SK-N-SH (cell line): ENCODE measurements around the gene SPDYC. TPM values are rescaled to one million over a fixed set of nuclear protein-coding genes. Genes with fewer than 3 reads are reported as not detected.

Experiments used
- CTCF ChIA-PET: fragments of 300-600, 350-600 bp; formaldehyde crosslinking; extraction: SDS; loops from one replicate; lab custom pipeline; 2021; lab: Yijun Ruan, JAX
- POLR2A ChIA-PET: fragments of 350-600 bp; sonication (Branson Sonifier 250); formaldehyde crosslinking; extraction: SDS; loops from one replicate; lab custom pipeline; 2020; ENCODE audit warnings: antibody characterized with exemption, inconsistent platforms; lab: Yijun Ruan, JAX
- DNase-seq: peaks from one replicate; pipeline ENCODE4 v3.0.0; 2012
- H2AFZ ChIP-seq: fragments of 200-600 bp; sonication (generic); 2 replicates; pipeline ENCODE4 v1.8.1; 2016; ENCODE audit warnings: antibody characterized with exemption, mild to moderate bottlenecking, low read depth
- H3F3A ChIP-seq: fragments of 200-600 bp; sonication (generic); replicated peaks from 2 replicates; pipeline ENCODE3; 2016; ENCODE audit warnings: antibody characterized with exemption, mild to moderate bottlenecking; ENCODE audit not compliant: insufficient read depth
- H3K27ac ChIP-seq, 2 experiments: fragments of 200-500 bp in 1 of 2; fragments of 200-600 bp in 1 of 2; sonication (Bioruptor generic) in 1 of 2; sonication (generic), shearing (Covaris generic) in 1 of 2; 2 replicates each; pipeline versions ENCODE4 v1.5.1 to v1.6.1; 2014 to 2016; ENCODE audit warnings: low read depth in 2 of 2, inconsistent platforms in 1 of 2, low read length in 1 of 2, mild to moderate bottlenecking in 1 of 2, mixed read lengths in 1 of 2
- H3K27me3 ChIP-seq: fragments of 200-600 bp; sonication (generic), shearing (Covaris generic); 2 replicates; pipeline ENCODE4 v1.6.1; 2016; ENCODE audit warnings: mixed run types; ENCODE audit not compliant: insufficient read depth
- H3K36me3 ChIP-seq, 2 experiments: fragments of 200-500 bp in 1 of 2; fragments of 200-600 bp in 1 of 2; sonication (Bioruptor generic) in 1 of 2; sonication (generic) in 1 of 2; replicated peaks in 1 of 2; 2 replicates each; pipeline versions ENCODE3 to v1.5.1; 2014 to 2016; ENCODE audit warnings: low read length in 1 of 2, mild to moderate bottlenecking in 1 of 2; ENCODE audit not compliant: insufficient read depth in 2 of 2, control insufficient read depth in 1 of 2
- H3K4me1 ChIP-seq, 2 experiments: fragments of 200-500 bp in 1 of 2; fragments of 200-600 bp in 1 of 2; sonication (Bioruptor generic) in 1 of 2; sonication (generic), shearing (Covaris generic) in 1 of 2; 2 replicates each; pipeline versions ENCODE4 v1.5.1 to v1.6.1; 2014 to 2016; ENCODE audit warnings: low read depth in 1 of 2, low read length in 1 of 2, mixed run types in 1 of 2; ENCODE audit not compliant: insufficient read depth in 2 of 2, control insufficient read depth in 1 of 2
- H3K4me2 ChIP-seq: fragments of 200-600 bp; sonication (generic), shearing (Covaris generic); 2 replicates; pipeline ENCODE4 v1.6.1; 2017; ENCODE audit warnings: mixed run types
- H3K4me3 ChIP-seq, 2 experiments: fragments of 200-500 bp in 1 of 2; fragments of 200-600 bp in 1 of 2; sonication (Bioruptor generic) in 1 of 2; sonication (generic), shearing (Covaris generic) in 1 of 2; 2 replicates each; pipeline versions ENCODE4 v1.5.1 to v1.8.1; 2014 to 2016; ENCODE audit warnings: low read depth in 2 of 2, inconsistent platforms in 1 of 2, low read length in 1 of 2, mild to moderate bottlenecking in 1 of 2, mixed read lengths in 1 of 2, moderate library complexity in 1 of 2
- H3K79me2 ChIP-seq: fragments of 200-600 bp; sonication (generic); 2 replicates; pipeline ENCODE4 v1.8.1; 2017; ENCODE audit warnings: mild to moderate bottlenecking; ENCODE audit not compliant: insufficient read depth
- H3K9ac ChIP-seq: fragments of 200-600 bp; sonication (generic); 2 replicates; pipeline ENCODE4 v1.6.1; 2017; ENCODE audit warnings: mixed run types
- H3K9me2 ChIP-seq: fragments of 200-600 bp; sonication (generic); 2 replicates; pipeline ENCODE4 v1.6.1; 2017; ENCODE audit warnings: mixed run types
- H3K9me3 ChIP-seq: fragments of 200-600 bp; sonication (generic); 2 replicates; pipeline ENCODE4 v1.6.1; 2017; ENCODE audit warnings: mixed run types, mild to moderate bottlenecking, moderate library complexity
- H4K20me1 ChIP-seq: fragments of 200-600 bp; sonication (generic); 2 replicates; pipeline ENCODE4 v1.6.1; 2017; ENCODE audit warnings: mild to moderate bottlenecking, mixed run types; ENCODE audit not compliant: insufficient read depth
- ELF1 ChIP-seq: IDR thresholded peaks from 2 replicates; pipeline ENCODE4 v1.4.0; 2012
- EP300 ChIP-seq, 2 experiments: IDR thresholded peaks; 2 replicates each; pipeline versions ENCODE4 v1.4.0 to v1.6.1; 2012; ENCODE audit warnings: borderline replicate concordance in 1 of 2, low read depth in 1 of 2, low read length in 1 of 2
- FOXM1 ChIP-seq: IDR thresholded peaks from 2 replicates; pipeline ENCODE4 v1.4.0; 2012; ENCODE audit warnings: low read depth, mild to moderate bottlenecking
- JUND ChIP-seq: IDR thresholded peaks from 2 replicates; pipeline ENCODE4 v1.4.0; 2012
- MEF2A ChIP-seq: IDR thresholded peaks from 2 replicates; pipeline ENCODE4 v1.4.0; 2012; ENCODE audit warnings: low read depth, borderline replicate concordance
- MXI1 ChIP-seq: IDR thresholded peaks from 2 replicates; pipeline ENCODE4 v1.6.1; 2012; ENCODE audit warnings: mild to moderate bottlenecking, low read depth, low read length, improper control_type of control experiment
- PBX3 ChIP-seq: IDR thresholded peaks from 2 replicates; pipeline ENCODE4; 2012
- RAD21 ChIP-seq: IDR thresholded peaks from 2 replicates; pipeline ENCODE4 v1.6.1; 2012; ENCODE audit warnings: mild to moderate bottlenecking, low read length
- RFX5 ChIP-seq: IDR thresholded peaks from 2 replicates; pipeline ENCODE4 v1.6.1; 2012; ENCODE audit warnings: mild to moderate bottlenecking, improper control_type of control experiment, low read length
- RXRA ChIP-seq: IDR thresholded peaks from 2 replicates; pipeline ENCODE4 v1.4.0; 2012; ENCODE audit warnings: low read depth, mild to moderate bottlenecking, borderline replicate concordance
- SIN3A ChIP-seq: IDR thresholded peaks from 2 replicates; pipeline ENCODE4 v1.6.1; 2012; ENCODE audit warnings: low read depth, mild to moderate bottlenecking, low read length, moderate library complexity, borderline replicate concordance
- TAF1 ChIP-seq: IDR thresholded peaks from 2 replicates; pipeline ENCODE4 v1.6.1; 2012; ENCODE audit warnings: low read depth, mild to moderate bottlenecking, low read length, moderate library complexity, borderline replicate concordance
- YY1 ChIP-seq: IDR thresholded peaks from 2 replicates; pipeline ENCODE4 v1.4.0; 2012; ENCODE audit warnings: low read depth, mild to moderate bottlenecking
- WGBS: methylation state at CpG from one replicate; pipeline ENCODE4 v1.1.6; 2017; ENCODE audit warnings: low lambda C conversion rate; 5-methylcytosine and 5-hydroxymethylcytosine counted together
- polyA plus RNA-seq, 3 experiments: library from polyadenylated mRNA; depleted of rRNA; stranded (reverse); fragments of >200 nt; gene quantifications; 2 replicates each; pipeline ENCODE4 v1.2.3, GENCODE V29; 2012
- TF ChIP-seq, protein P1 (sequence below): IDR thresholded peaks from 2 replicates; pipeline ENCODE4 v1.4.0; 2012; ENCODE audit warnings: low read depth
- TF ChIP-seq, protein P2 (sequence below): fragments of 150-350 bp; IDR thresholded peaks from 2 replicates; pipeline ENCODE4 v1.6.1; 2016; ENCODE audit warnings: mild to moderate bottlenecking, low read depth, low read length

Gene SPDYC
- polyA plus RNA-seq, 1 of the 3 experiments (the other 2 are of a cell fraction) = not detected

GRCh38 chr11:65120831-65121230 is 49.2 kb upstream of the SPDYC start:
- peaks cover 29% of the 10 kb centered on the region for H3F3A ChIP-seq
- H3K4me2 ChIP-seq = peak overlapping the region; percentile 93
- 63% methylated on average over 3 of the region's 3 CpGs for WGBS
- peak overlapping the region; percentile 89; the same call in 1 of the 2 replicates for H3K9ac ChIP-seq
- peak overlapping the region; percentile 89 to 91 for H3K4me3 ChIP-seq
- H4K20me1 ChIP-seq = no peaks in the 10 kb centered on the region
- no peaks in the 10 kb centered on the region for H3K9me2 ChIP-seq
- peaks cover 68% of the 10 kb centered on the region for H3K79me2 ChIP-seq
- ChIA-PET POLR2A (no interaction called here), CTCF (interaction anchor here (1.3 to 3.3 kb wide), 5 partner anchors 9 to 107 kb away, joined by 4 to 47 read pairs (median 9); partner anchors contain the start of genes ARL2, CAPN1, SYVN1 and TM7SF2)
- peaks cover 18 to 21% of the 10 kb centered on the region in 2 experiments; a peak in 3 of 4 replicates for H3K4me1 ChIP-seq
- H3K9me3 ChIP-seq = no peaks in the 10 kb centered on the region
- TF ChIP-seq FOXM1 (no peak), MEF2A (no peak), MXI1 (no peak), RFX5 (no peak), PBX3 (no peak), SIN3A (no peak), EP300 (IDR thresholded peaks at IDR 0.05; ENCODE audit: borderline replicate concordance in 1 of 2, low read depth in 1 of 2, low read length in 1 of 2) (no peak)
- TF ChIP-seq, protein P1, sequence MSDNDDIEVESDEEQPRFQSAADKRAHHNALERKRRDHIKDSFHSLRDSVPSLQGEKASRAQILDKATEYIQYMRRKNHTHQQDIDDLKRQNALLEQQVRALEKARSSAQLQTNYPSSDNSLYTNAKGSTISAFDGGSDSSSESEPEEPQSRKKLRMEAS = no peak
- H2AFZ ChIP-seq = no peak overlapping the region
- H3K27me3 ChIP-seq = no peaks in the 10 kb centered on the region
- H3K27ac ChIP-seq = no peak overlapping the region; a peak in 2 of 4 replicates
- no peak for DNase-seq
- H3K36me3 ChIP-seq = peaks cover 37 to 40% of the 10 kb centered on the region in 2 experiments

DNA sequence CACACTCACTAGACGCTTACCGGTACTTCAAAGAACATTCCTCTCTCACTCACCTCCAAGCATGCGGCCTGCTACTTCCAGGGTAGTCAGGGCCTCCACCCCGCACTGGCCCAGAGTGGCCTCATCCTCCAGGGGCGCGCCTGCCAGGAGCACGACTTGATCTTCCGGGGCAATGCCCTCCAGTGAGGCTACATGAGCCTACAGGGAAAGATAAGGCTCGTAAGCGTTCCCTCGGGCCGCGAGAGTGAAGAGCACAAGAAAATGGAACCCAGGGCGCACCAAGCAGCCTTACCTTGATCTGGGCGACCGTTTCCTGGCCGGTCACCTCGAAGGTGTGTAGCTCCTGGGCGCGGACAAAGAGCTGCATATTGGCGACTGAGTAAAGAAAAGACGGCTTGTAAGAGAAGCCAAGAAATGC is 48.6 kb upstream of the SPDYC start:
- Histone ChIP-seq H3K9me3 (no peaks in the 10 kb centered on the region), H3K27me3 (no peaks in the 10 kb centered on the region), H3K36me3 (peaks cover 35 to 41% of the 10 kb centered on the region in 2 experiments), H2AFZ (no peak overlapping the region), H3K4me1 (peaks cover 15 to 16% of the 10 kb centered on the region in 2 experiments; a peak in 3 of 4 replicates), H3K9ac (peak overlapping the region; percentile 89), H3K4me2 (peak overlapping the region; percentile 93), H3K27ac (peak overlapping the region; percentile 77 to 81; a peak in 3 of 4 replicates), H3K9me2 (no peaks in the 10 kb centered on the region), H3K79me2 (peaks cover 62% of the 10 kb centered on the region), H3K4me3 (peak overlapping the region; percentile 89 to 91), H4K20me1 (no peaks in the 10 kb centered on the region), H3F3A (peaks cover 29% of the 10 kb centered on the region)
- TF ChIP-seq EP300 (IDR thresholded peaks at IDR 0.05; ENCODE audit: borderline replicate concordance in 1 of 2, low read depth in 1 of 2, low read length in 1 of 2) = no peak
- TF ChIP-seq JUND = no peak
- no peak for TF ChIP-seq TAF1
- no peak for TF ChIP-seq RAD21
- no peak for TF ChIP-seq RXRA
- TF ChIP-seq, protein P2, sequence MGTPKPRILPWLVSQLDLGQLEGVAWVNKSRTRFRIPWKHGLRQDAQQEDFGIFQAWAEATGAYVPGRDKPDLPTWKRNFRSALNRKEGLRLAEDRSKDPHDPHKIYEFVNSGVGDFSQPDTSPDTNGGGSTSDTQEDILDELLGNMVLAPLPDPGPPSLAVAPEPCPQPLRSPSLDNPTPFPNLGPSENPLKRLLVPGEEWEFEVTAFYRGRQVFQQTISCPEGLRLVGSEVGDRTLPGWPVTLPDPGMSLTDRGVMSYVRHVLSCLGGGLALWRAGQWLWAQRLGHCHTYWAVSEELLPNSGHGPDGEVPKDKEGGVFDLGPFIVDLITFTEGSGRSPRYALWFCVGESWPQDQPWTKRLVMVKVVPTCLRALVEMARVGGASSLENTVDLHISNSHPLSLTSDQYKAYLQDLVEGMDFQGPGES = no peak
- no peak for TF ChIP-seq ELF1
- TF ChIP-seq PBX3 = no peak
- no peak for TF ChIP-seq YY1
- TF ChIP-seq RFX5 = no peak
- POLR2A ChIA-PET = interaction anchor here (0.9 to 2.0 kb wide), 8 partner anchors 9 to 243 kb away, joined by 3 to 22 read pairs (median 8); partner anchors contain the start of genes CAPN1, EHD1, SYVN1 and TM7SF2
- CTCF ChIA-PET = interaction anchor here (1.3 to 3.3 kb wide), 5 partner anchors 10 to 107 kb away, joined by 4 to 47 read pairs (median 9); partner anchors contain the start of genes ARL2, CAPN1, SYVN1 and TM7SF2
- 1% methylated on average over 19 of the region's 22 CpGs for WGBS
- no peak for DNase-seq
